ENCODE measurements around the gene RBBP8NL.

DNA sequence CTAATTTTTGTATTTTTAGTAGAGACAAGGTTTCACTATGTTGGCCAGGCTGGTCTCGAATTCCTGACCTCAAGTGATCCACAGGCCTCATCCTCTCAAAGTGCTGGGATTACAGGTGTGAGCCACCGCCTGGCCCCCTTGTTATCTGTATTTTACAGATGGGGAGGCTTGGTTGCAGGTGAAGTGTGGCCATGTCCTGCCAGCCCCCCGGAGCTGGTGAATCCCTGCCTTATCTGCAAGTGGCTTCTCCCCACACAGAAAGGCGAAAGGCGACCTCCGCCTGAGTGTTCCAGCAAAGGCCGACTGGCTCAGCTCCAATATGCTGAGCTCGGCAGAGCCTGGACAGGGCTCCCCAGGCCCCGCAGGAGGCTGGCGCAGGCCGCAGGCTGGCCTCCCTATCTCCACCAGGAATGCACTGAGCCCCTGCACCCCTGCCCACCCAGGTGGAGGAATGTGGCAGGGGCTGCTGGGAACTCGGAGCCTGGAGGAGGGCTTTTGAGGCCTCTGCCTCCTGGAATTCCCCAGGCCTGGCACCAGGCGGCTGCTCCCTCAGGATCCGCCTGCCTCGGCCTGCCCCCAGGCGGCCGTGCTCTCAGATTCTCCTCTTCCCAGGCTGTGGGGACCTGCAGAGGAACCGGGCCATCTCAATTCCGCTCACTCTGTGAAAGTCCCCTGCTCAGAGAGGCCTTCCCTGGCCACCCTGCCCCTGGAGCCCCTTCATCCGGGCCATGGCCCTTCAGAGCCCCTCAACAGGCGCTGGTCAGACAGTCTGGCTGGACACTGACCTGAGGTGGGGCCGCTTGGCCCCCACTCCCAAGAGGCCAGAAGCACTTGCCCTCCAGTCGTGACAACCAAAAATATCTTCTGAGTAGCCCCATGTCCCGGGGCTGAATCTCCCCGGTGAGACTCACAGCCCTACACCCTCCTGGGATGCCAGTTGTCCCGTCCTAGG is 51.0 kb downstream of the RBBP8NL start:
- TF ChIP-seq POLR2A (IDR thresholded peaks at IDR 0.05) = no peak
- TF ChIP-seq CTCF (IDR thresholded peaks at IDR 0.05) = peak; percentile 8 to 75 (median 47)
- TF ChIP-seq EP300 (IDR thresholded peaks at IDR 0.05) = no peak

Measured in tibial nerve (tissue), 4 donors.